CD4-positive, alpha-beta T cell treated with Interferon gamma for 1 hour (primary cell): ENCODE results near the gene MOCS1.

Source experiments
- DNase-seq: peaks from one replicate; pipeline ENCODE4 v3.0.0-alpha.2; 2020

MOCS1 gene

DNA sequence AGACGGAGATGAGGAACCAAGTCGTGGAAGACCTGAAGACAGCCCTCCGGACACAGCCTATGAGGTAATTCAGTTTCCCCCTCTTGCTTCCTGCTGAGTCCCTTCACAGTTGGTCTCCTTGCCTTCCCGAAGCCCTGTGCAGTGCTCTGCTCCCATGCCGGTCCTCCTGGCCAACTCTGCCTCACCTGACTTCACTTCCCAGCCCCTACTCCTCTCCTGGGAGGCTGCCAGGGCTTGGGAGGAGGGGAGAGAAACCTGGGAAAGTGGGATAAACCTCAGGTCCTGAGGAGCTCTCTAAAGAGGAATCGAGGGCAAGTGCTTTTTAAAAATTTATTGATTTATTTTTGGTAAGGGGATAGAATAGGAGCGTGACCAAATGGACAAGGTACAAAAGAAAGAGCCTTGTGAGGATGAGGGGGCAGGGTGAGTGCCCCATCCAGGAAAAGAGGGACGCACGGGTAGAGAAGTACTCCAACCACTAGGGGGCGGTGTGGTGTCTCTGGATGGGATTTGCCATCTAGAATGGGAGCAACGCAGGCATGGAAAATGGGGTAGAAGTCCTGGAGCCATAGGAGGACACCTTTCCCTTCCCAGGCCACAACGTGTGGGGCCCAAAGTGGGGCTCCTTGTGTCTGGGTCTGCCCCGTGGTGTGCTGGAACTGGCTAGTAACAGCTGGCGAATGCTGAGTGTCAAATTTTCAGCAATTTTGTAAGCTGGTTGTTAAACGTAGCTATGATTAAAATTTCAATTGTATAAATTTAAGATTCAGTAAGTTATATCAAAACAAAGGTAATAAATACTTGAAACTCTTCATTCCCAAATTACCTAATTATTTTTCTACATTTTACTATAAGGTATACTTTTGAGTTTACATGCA is 69.0 kb downstream of the MOCS1 start:
- DNase-seq, result peak; percentile 11

DNA sequence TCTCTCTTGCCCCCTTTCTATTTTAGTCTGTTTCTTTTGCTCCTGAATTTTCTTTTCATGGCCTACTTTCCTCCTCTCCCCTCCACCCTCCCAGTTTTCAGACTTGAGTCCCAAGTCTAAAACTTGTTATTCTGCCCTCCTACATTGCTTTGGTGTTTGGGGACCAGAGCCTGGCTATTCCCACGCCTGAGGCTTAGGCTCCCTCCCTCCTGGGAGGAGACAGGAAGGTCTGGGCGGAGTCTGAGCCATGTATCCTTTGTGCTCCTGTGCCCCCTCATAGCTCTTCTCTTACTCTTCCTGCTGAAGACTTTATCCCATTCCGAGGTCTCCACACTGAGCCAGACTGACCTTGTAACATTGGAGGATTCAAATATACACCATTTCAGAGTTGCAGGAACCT is 72.6 kb downstream of the MOCS1 start:
- no peak for DNase-seq

DNA sequence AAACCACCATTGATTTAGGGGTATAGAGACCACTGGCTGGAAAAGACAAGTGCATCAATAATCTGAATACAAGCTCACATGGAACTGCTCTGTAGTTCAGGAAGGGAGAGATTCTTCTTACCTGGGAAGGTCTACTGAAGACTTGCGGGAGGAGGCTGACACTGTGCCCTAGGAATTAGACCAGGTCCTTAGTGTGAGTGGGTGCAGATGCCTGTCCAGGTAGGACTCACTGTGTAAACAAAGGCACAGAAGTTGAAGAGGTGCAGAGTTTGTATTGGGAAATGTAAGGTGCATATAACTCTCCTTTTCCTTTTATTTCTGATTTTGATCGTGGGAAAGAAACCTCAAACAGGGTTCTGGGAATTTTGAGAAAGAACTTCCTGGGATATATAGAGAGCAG is 75.2 kb downstream of the MOCS1 start:
- DNase-seq, result no peak

DNA sequence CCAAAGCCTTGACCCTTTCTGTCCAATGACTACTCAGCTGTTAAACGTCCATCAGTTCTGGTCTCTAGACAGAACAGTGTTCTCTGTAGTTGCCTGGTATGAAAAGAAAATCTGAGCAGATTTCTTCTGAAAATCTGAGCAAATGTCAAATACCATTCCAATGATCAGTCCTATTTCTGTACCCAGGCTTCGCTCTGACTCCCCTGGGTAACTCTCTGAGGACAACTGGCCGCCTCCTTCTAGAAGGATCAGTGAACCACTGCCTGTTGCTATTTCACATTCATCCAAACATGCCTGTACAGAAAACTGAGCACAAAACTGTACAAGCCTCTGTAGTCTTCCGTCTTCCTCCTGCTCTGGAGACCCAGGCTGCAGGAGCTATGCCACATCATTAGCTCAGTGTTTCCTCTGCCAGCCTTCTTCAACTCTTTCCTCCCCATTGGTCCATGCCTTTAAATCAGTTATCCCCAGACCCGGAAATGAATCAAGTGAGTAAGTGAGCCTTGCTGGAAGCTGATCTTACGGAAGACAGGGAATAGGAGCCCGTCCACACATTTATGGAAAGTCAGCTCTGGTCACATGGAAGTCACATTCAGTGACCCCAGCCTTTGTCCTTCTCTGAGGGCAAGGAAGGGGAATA is 78.8 kb downstream of the MOCS1 start:
- no peak for DNase-seq
